T-helper 22 cell (primary cell): Measurements from ENCODE around the gene ST6GAL1.
A peak's percentile ranks its signal among the peaks of the same experiment; 100 is the strongest.
"Not testable (repeated sequence)": the region's sequence is repeated elsewhere in the genome, so short reads cannot be mapped to it uniquely, and the experiment has no call there.

Experiments used
- DNase-seq: peaks from one replicate; pipeline ENCODE4 v3.0.0-alpha.2; 2020; ENCODE audit warnings: low read depth

Gene ST6GAL1

DNA sequence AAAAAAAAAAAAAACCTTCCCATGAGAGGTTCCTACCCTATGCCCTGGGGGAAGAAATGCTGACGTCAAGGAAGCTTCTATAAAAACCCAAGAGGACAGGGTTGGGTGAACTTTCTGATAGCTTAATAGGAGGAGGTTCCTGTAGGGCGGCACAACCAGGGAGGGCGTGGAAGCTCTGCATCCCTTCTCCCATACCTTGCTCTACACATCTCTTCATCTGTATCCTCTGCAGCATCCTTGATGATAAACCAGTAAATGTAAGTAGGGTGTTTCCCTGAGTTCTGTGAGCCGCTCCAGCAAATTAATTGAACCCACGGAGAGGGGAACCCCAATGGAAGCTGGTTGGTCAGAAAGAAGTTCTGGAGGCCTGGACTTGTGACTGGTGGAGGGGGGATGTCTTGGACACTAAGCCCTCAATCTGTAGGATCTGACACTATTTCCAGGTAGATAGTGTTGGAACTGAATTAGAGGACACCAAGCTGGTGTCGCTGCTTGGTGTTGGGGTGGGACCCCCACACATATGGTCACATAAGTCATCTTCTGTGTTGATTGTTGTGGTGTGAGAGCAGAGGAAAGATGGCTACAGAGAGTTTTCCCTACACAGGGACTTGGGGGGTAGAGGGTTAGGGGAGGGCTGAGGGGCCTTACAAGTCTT is 91.5 kb downstream of the ST6GAL1 start:
- no peak for DNase-seq

- DNase-seq = no peak
These were observed 92.2 kb downstream of the ST6GAL1 start for GRCh38 chr3:187022403-187023029.

GRCh38 chr3:187023340-187023739 is 93.0 kb downstream of the ST6GAL1 start:
- not testable (repeated sequence) for DNase-seq

GRCh38 chr3:187024536-187025226 is 94.4 kb downstream of the ST6GAL1 start:
- no peak for DNase-seq

- DNase-seq = no peak
These were observed 94.9 kb downstream of the ST6GAL1 start for GRCh38 chr3:187025254-187025655.

DNA sequence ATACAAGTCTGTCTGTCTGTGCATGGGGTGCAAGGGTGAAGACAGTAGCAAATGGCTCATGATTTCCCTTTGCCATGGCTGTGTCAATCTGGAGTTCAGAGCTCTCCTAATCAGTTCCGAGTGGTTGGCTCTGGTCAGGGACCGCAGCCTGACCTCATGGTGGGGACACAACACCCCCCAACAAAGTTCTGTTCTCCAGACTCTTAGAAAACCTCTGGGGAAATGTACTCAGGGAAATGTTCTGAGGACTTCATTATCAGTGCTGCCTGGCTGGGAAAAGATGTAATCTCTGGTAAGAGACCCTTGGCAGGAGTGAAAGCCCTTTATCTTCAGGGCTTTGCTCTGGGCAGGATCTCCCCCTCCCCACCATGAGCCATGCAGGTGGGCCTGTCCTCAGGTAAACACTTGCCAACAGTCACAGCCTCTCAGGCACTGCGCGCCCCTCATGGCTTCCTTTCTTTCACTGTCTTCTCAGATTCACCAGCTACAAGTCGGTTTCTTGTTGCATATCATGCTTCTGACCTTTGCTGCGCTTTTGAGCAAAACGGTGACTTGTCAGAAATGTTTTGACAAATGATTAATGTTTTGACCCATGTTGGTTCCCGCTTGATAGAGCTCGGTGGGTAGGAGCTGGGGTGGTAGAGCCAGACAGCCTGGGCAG is 95.5 kb downstream of the ST6GAL1 start:
- no peak for DNase-seq

DNA sequence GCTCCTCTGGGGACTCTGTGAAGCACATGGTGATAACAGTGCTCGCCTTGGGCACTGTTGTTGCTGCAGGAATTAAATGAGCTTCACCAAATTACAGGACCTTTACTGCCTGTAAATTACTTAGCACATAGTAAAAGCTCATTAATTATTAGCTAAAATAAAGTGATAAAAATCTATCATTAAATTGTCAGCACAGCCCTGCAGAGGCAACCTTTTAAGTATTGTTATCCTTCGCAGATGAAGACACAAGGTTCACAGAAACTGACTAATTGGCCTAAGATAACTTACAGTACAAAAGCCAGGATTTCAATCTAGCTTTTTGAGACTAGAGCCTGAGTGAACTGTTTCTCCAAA is 96.0 kb downstream of the ST6GAL1 start:
- DNase-seq = no peak

GRCh38 chr3:187027531-187028278 is 97.4 kb downstream of the ST6GAL1 start:
- peak; percentile 75 for DNase-seq

DNA sequence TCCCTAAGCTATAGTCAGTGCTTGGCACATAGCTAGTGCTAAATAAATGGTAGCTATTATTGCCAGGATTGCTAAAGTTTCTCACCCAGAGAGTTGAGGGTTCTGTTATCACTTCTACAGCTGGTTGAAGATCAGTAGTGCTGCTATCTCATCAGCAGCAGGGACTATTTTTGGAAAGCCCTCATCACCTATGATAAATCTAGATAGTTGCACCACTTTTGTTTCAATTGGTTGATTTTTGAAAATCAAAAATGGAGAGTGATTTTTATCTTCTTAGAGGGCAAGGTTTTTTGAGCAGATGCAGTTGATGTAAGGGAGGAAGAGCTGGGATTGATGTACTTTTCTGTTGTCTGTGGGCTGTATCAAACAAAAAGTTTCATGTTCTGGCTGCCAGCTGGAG is 101.6 kb downstream of the ST6GAL1 start:
- DNase-seq = no peak

- DNase-seq = no peak
These were observed 106.1 kb downstream of the ST6GAL1 start for GRCh38 chr3:187036394-187036793.

DNA sequence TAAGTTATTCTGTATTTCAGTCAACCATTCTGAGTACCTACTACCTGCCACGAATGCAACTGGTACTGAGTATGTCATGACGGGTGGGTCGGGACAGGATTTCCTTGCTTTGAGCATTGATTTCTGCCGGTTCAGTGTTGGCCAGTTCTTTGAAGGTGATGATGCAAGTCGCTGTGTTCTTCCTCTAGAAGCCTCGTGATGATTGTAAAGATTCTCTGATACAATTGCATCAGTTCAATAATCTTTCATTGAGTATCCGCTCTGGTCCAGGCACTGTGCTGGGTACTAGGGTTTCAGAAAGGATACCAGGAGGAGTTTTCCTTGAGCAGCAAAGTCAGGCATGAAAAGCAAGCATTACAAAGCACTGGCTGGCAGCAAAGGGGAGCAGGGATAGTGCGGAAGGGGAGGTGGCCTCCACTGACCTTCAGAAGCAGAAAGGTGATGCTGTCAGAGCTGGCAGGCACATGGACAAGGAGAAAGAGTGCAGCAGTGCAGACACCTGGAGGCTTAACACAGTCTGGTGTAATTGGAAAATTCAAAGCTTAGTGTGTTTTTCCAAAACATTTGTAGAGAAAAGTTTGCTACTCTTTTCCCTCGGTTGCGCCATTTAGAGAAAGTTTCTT is 108.9 kb downstream of the ST6GAL1 start:
- no peak for DNase-seq

GRCh38 chr3:187039723-187040414 is 109.5 kb downstream of the ST6GAL1 start:
- DNase-seq = no peak

DNA sequence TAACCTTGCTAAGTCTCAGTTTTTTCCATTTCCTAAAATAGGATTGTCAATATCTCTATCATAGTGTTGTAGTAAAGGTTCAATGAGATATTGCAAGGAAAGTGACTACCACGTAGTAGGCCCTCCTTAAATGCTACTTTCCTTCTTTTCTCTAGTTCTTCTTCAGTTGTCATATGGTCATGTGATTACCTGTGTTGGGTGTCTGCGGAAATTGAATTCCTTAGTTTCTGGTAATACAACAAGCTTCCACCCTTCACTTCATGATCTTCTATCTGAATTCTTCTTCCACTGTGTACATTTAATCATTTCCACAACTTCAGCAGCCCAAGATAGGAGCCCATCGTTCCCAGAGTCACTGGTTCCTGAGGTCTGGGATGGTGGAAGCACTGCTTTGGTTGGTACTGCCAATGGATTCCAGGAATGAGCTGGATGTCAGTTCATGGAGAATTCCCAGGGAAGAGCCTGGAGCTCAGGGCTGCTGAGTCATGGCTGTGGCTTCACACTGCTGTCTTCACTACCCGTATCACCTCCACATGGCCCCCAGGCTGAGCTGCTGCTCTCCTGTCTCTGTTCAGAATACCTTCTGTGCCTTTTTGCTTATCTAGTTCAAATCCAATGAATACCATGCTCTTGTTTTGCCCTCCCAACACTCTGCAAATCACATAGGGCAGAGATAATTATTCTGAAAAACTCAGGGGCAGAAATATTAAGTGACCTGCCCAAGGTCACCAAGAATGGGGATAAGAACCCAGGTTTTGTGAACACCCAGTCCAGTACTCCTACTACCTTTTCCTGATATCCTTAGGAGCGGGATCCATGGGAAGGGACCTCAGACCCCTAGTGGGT is 110.4 kb downstream of the ST6GAL1 start:
- DNase-seq = no peak

DNA sequence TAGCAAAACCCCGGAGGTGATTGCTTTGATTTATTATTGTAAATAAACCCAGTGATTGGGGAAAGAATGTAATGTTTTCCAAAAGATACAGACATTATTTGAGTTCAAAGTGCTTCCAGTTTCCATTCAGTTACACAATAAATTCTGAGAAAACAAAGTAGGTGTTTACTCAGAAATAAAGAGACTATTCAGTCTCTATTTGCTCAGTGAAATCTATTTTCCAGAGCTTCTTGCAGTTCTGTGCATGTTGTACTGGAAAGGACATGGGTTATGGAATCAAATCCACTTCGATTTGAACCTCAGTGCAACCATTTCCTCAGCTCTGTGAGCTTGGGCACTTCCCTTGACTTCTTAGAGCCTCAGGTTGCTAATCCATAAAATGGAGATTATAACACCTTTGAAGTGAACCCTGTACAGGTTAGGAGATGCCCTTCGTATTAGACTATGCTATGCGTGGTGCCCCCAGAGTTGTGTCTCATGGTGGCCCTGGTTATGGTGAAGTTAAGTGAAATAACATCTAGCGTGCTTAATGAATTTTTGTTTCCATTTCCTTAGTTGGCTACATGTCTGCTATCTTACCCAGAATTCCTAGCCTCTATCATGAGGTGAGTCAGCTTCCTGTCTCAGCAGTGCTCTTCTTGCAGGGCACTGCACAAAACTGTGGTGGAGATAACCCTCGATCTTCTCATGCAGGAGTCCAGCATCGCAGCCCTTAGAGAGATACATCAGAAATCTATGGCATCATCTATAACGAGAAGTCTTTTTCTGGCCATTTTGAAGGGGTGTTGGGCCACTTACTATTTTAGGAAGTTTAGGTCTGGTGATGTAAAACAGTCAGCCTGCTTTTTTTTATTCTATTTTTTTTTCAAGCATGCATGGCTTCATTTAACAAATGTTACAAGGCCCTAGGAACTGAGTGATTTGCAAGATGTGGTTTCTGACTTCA is 111.3 kb downstream of the ST6GAL1 start:
- peak; percentile 52 for DNase-seq

GRCh38 chr3:187042346-187042745 is 112.0 kb downstream of the ST6GAL1 start:
- no peak for DNase-seq

DNA sequence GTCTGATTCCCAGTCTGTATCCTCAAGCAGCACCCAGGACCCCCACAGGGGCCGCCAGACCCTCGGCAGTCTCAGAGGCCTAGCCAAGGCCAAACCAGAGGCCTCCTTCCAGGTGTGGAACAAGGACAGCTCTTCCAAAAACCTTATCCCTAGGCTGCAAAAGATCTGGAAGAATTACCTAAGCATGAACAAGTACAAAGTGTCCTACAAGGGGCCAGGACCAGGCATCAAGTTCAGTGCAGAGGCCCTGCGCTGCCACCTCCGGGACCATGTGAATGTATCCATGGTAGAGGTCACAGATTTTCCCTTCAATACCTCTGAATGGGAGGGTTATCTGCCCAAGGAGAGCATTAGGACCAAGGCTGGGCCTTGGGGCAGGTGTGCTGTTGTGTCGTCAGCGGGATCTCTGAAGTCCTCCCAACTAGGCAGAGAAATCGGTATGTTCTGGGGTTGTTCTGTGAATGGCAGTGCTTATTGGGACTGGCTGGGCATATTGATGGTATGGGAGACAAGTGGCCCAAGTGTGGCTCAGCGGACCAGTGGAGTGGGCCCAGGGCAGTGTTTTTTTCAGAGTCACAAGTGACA is 112.6 kb downstream of the ST6GAL1 start:
- no peak for DNase-seq

GRCh38 chr3:187044206-187044605 is 113.9 kb downstream of the ST6GAL1 start:
- DNase-seq = no peak

GRCh38 chr3:187044867-187045552 is 114.7 kb downstream of the ST6GAL1 start:
- DNase-seq = no peak
